T-helper 9 cell (primary cell): ENCODE data around the gene RNF103.
"Not testable (repeated sequence)": the region's sequence is repeated elsewhere in the genome, so short reads cannot be mapped to it uniquely, and the experiment has no call there.

Experiments
- DNase-seq: peaks from one replicate; pipeline ENCODE4 v3.0.0-alpha.2; 2020

The RNF103 gene

DNA sequence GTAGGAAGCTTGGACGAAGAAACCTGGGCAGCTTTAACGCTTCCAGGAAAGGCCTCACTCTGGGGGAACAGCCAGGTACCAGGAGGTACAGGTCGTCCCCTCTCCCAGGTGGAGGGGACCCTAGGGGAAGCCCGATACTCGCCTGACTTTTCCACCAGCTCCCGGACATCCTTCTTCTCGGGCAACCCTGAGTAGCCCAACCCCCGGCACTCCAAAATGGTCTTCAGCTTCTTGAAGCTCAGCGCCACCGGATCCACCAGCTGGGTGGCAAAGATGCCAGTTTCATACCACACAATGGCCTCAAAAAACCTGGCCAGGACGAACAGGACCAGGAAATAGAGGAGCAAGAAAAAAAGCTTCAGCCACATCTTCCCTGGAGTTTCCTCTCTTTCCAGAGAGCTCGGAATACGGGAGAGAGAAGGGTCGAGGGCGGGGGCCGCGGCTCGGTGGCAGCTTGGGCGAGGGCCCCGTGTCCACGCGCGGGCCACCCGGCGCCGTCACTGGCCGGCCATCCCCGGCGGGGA, 1.1 kb downstream of the RNF103 start:
- peak; percentile 5 for DNase-seq

DNA sequence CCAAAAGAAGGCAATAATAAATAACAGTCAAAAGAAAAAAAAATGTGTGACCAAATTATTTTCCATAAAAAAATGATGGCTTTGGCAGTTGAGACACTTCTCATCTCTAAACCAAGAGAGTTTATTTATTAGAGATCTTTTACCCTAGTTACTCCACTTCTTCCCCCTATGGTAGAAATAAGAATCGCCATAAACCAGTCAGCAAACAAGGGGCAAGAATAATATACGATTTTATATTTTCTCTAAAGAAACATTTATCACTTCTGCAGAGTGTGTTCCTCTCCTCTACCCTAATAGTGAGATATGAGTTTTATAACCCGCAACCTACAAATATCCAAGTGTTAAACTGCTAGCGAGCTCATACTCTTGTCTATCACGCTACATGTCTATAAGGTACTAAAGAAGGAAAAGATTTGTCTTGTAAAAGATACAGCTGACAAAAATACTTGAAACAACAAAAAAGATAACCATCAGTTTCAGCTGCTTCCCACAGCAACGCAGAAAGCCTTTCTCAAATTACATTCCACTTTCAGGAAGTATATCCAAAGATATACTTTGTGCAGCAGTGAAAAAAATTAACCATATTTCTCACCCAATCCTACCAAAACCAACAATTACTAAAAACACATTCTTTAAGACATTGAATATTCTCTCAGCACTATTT, 2.3 kb downstream of the RNF103 start:
- DNase-seq, result no peak

DNA sequence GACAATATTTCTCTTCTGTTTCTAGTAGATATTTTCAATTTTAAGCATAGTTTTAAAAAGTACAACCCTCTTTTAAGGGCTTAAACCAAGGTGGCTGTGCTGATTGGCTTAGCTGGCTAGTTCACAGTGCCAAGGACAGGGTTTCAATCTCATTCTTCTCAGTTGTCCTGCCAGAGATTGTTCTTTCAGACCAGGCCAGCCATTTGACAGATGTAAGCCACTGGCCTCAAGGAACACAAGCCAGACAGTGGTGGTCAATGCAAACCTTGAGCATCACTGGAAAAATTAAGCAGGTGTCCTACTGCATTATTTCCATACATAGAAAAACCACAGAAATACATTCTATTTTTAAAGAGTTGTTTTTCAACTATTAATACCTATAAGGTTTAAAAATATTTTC, 5.9 kb downstream of the RNF103 start:
- no peak for DNase-seq

DNA sequence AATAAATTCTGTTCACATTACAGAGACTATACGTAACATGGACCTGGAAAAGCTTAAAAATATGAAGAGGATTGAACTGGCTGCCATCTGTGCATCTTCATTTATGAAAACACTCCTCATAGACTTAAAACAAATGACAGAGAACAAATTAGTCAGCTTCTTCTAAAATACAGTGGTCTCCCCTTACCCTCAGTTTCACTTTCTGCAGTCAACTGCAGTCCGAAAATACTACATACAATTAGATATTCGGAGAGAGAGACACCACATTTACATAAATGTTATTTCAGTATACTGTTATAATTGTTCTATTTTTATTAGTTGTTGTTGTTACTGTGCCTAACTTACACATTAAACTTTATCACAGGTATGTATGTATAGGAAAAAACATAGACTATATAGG, 6.5 kb downstream of the RNF103 start:
- no peak for DNase-seq

DNA sequence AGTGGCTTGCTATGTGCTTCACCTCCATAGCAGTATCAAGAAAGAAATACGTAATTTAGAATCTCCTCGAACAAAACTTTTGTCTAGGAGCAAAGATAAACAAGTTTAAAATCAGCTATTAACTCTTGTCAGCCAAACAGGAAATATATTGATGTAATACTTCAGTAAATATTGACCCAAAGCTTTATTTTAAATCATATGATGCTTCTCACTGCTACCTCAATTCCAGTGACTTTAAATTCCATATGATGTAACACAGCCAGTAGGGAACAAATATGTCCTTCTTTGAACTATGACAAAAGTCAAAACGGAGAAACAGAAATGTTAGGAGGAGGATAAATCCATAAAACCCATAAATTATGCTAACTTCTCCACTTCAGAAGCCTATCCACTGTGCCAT, 7.2 kb downstream of the RNF103 start:
- no peak for DNase-seq

DNA sequence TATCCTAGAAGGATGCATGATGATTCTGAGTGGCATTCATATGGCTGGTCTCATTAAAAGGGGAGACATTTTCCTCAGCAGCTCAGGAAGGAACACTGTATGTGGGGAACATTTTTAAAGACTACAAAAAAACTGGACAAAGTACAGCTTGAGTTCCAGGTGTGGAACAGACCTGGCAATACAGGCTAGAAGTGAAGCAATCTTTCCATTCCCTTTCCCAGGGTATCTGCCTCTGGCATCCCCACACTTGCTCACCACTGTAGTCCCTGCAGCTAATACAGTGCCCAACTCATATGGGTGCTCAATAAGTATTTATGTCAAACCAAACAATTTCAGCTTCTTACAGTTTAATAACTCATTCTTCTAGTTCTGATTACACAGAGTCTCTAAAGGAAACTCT, 8.1 kb downstream of the RNF103 start:
- no peak for DNase-seq

DNA sequence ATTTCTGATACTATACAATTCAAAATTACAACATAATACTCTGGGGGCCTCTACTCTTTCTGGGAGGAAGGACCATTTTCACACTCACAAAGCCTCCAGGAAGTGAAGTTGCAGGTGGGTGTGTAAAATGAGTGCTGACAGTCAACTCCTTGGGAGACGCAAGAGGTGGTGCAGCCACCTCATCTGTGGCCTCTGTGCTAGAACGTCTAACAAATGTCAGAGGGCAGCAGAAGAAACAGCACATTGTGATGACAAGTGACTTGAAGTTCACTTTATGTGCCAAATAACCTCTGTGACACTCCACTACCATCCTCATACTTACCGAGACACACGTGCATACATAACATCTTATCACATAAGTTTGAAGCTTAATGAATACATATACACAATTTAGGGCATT, 10.2 kb downstream of the RNF103 start:
- DNase-seq, result no peak

DNA sequence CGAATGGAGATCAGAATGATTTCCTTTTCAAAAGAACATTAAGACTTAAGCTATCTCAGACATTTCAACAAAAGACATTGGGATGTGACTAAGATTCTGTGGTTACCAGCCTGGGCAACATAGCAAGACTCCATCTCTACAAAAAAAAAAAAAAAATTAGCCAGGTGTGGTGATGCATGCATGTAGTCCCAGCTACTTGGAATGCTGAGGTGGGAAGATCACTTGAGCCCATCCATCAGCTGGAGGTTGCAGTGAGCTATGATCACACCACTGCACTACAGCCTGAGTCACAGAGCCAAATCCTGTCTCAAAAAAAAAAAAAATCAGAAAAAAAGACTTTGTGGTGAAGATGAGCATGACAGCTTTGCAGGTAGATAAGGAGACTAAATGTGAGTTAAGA, 12.8 kb downstream of the RNF103 start:
- DNase-seq, result no peak

DNA sequence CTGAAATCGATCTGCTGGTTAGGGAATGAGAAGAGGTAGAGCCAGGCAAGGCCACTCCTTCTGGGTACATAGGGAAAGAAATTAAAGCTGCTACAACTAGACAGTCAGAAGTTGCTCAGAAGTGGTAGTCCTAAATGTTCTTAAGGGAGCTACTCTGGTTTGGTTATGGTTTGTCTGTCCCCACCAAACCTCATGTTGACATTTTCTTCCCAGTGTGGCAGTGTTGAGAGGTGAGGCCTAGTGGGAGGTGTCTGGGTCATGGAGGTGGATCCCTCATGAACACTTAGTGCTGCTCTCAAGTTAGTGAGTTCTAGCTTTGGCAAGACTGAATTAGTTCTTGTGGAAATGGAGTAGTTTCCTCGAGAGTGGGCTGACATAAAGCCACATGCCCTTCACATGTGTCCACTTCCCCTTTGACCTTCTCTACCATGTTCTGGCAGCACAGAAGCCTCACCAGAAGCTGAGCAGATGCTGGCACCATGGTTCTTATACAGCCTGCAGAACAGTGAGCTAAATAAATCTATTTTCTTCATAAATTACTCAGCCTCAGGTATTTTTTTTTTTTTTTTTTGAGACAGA, 14.7 kb downstream of the RNF103 start:
- DNase-seq, result no peak

DNA sequence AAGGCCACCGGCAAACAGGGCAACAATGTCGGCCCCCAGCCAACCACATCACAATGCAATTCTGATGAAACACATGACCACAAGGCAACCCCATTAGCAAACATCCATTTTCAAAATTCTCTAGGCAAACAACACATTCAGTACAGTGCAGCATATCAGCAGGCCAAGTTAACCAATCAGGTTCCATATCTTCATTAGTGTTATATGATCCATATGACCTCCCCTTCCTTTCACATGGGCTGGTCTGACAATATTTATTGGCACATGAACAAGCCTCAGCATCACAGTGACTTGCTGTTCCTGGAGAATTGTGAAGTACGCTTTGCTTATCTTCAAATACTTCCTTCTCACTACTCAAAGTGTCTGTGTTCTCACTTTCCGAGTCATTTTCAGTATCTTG, 19.8 kb downstream of the RNF103 start:
- DNase-seq, result no peak

DNA sequence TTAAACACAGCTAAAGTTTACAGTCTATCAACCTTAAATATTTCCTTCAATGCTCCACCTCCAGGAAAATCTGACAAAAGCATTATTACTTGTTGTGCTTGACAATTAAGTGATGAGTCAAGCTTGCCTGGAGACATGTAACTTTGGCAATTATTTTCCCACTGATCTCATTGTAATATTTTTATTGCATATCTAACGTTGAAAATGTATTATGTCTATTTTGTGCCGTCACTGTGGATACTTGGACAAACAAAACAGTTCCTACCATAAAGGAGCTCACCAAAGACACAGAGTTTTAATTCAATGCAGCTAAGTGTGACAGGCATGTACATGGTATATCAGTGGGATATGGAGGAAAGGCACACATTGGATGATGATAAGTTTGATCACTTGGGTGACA, 24.7 kb downstream of the RNF103 start:
- no peak for DNase-seq

DNA sequence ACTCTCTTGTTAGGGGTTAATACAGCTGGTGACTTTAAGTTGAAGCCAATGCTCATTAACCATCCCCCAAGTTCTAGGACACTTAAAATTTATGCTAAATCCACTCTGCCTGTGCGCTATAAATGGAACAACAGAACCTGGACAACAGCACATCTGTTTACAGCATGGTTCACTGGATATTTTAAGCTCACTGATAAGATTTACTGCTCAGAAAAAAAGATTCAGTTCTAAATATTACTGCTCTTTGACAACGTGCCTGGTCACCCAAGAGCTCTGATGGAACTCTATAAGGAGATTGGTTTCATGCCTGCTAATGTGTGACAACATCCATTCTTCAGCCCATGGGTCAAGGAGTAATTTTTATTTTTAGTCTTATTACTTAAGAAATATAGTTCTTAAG, 27.5 kb downstream of the RNF103 start:
- no peak for DNase-seq

DNA sequence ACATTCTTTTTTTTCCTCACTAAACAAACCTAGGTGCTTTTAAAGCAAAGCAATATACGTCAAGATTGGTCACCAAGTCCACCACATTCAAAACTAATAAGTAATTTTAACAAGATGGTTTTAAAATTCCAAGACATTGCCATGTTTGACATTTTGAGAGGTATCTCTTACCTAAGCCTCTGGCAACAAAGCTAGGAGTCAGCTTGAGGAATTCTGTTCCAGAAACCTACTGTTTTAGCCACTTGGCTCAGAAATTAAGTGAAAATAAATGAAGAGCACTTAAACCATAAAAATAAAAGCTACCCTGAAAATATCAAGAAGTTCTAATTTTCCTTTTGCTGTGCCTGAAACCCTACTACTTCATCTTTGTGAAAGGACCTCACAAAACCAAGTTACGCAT, 30.4 kb downstream of the RNF103 start:
- DNase-seq, result no peak

DNA sequence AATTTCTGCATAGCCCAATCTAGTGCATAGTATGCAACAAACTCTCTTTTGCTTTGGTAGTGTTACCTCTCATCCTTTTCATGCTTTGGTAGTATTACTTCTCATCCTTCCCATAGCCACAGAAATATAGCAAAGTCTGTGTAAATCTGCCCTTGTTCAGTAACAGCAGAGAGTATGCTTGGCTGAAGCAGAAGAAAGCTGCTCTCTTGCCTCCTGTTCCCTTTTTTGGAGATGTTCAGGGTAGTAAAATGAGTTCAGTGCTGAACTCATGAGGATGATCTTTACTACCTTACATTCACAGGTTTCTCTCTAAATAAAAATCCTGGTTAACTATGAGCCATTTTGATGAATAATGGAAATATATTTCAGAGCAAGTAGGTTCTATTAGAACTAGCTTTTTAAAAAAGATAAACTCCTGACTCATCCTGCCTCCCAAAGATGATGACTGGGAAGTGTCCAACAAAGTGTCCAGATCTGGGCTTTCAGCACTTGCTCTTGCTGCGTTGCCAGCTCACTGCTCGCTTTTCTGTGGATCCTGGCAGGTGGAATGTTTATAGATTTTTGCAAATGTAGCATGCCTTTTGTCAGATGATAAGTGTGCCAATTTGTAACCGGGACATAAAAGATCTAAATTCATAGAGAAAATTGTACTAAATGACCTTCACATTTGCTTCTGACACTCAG, 31.0 kb downstream of the RNF103 start:
- no peak for DNase-seq

DNA sequence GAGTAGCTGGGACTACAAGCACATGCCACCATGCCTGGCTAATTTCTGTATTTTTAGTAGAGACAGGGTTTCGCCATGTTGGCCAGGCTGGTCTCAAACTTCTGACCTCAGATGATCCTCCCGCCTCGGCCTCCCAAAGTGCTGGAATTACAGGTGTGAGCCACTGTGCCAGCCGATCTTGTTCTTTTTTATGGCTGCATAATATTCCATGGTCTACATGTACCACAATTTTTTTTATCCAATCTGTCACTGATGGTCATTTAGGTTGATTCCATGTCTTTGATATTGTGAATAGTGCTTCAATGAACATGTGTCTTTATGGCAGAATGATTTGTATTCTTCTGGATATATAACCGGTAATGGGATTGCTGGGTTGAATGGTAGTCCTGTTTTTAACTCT, 34.0 kb downstream of the RNF103 start:
- DNase-seq, result not testable (repeated sequence)

DNA sequence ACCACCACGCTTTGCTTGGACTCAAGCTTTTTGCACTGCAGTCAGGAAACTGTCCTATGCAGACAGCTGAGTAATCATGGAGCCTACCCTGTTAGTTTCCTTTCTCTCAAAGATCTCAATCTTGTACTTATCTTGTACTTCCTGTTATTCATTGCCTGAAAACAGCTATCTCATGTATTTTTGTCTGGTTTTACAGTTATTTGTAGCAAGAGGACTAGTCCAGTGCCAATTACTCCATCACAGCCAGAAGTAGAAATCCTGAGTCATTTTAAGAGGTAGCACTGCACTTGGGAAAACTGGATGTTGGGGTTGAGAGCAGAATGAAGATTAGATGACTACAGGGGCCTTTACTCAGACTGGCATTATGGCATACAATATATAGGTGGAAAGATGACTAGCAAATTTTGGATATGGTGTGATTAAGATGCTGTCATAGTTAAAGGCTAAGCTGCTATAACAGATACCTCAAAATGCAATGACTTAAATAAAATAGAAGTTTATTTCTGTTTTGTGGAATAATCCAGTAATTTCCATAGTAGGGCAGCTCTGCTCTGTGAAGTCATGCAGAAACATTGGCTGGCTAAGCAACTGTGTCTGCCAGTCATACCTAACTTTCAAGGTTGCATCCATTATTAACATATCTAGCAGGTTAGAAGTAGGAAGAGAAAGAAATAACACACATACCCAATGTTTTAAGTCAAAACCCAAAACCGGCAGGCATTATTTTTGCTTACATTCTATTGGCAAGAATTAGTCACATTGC, 39.3 kb downstream of the RNF103 start:
- DNase-seq, result no peak

DNA sequence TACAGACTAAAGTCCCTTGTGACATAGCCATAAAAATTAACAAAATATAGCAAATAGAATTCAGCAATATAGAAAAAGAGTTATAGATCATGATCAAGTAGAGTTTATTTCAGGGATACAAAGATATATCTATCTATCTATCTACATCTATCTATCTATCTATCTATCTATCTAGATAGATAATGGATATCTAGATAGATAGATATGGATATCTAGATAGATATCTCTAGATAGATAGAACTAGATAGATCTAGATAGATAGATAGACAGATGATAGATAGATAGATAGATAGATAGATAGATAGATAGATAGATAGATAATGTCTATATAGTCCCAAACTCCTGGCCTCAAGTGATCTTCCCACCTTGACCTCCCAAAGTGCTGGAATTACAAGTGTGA, 43.1 kb downstream of the RNF103 start:
- DNase-seq, result no peak

DNA sequence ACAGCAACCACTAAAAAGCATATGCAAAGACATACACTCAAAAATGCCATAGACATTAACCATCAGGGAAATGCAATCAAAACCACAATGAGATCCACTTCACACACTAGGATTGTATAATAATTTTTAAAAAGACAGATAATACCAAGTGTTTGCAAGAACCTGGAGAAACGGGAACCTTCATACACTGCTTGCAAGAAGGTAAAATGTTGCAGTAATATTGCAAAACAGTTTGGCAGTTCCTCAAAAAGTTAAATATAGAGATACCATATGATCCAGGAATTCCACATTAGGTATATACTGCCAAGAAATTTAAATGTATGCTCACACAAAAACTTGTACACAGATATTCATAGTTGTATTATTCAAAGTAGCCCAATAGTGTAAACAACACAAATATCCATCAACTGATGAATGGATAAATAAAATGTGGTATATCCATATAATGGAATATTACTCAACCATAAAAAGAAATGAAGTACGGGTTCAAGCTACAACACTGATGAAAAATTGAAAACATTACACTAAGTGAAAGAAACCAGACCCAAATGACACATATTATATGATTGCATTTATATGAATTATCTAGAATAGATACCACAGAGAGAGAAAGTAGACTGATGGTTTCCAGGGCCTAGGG, 45.7 kb downstream of the RNF103 start:
- DNase-seq, result no peak

DNA sequence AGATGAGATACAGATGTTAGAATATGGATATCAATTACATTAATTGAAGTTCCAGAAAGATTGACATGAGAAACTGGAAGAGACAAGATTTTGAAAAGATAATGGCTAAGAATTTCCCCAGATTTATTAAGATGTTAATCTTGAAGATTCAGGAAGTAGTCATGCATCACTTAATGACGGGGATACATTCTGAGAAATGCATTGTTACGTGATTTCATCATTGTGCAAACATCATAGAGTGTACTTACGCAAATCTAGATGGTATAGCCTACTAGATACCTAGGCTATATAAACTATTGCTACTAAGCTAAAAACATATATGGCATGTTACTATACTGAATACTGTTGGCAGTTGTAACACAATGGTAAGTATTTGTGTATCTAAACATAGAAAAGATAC, 53.6 kb downstream of the RNF103 start:
- no peak for DNase-seq

DNA sequence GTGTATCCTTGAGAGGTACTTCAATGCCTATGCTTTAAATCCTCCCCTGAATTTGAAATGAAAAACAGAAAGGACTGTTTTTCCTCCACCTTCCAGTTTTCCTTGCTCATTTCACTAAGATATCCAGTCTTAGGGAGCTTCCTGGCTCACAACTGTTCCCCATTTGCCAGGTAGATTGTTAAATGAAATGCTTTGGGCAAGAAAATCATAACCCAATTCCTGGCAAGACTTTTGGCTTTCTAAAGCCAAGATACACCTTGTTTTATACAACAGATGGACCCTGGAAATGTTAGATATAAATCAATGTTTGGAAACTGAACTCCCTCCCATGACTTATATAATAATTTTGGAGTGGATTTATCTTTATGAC, 56.9 kb downstream of the RNF103 start:
- no peak for DNase-seq

DNA sequence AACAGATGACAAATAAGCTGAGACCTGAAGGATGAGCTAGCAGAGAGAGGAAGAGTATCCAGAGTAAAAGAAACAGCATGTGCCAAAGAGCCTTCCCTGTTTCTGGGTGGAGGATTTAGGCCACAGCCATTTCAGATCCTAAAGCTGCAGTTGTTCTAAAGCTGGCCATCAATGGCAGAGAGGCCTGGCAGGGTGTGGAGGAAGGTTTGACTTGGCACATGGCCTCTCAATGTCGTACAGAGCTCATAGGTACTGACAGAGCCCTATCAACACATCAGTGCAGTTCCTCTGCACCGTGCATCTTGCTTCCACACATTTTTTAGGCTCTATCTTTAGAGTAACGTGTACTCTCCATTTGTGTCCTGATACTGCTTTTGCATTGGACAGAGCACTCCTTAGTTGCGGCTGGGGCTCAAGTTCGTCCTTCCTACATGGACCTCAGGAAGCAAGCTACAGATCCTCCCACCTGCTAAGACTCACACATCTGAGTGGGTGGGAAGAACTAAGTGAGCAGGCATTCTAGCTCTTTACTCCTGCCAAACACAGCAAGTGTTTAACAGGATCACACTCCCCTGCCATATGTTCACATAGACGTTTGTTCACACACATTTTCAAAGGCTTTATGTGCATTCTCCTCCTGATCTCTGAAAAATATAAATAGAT, 57.4 kb downstream of the RNF103 start:
- no peak for DNase-seq

DNA sequence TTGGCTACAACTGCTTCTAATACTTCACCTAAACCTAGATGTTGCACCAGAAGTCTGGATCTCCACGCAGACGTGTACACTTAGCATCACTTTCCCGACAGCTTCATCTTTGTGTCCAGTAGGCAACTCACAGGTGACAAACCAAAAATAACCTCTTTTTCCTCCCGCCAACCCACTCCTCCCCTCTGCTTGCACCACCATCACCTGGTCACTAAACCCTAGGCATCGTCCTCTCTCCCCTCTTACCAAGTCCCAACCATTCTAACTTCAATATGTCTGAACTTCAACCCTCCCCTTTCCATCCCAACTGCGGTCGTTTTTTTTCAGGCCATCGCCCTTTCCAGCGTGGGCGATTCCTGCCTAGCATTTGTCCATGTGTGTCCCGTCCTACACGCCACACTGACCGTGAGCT, 60.0 kb downstream of the RNF103 start:
- DNase-seq, result no peak
